AG04450 (cell line): ENCODE results near the gene FAM131A. TPM values are rescaled to one million over a fixed set of nuclear protein-coding genes. Genes with fewer than 3 reads are reported as not detected.

ENCODE experiments used
- CTCF ChIA-PET: fragments of 300-600, 350-600 bp; formaldehyde crosslinking; extraction: SDS; loops from one replicate; lab custom pipeline; 2022; ENCODE audit warnings: antibody characterized with exemption, inconsistent platforms; lab: Charles Lee
- POLR2A ChIA-PET: fragments of 350-600 bp; formaldehyde crosslinking; extraction: SDS; loops from one replicate; lab custom pipeline; 2021; ENCODE audit warnings: antibody characterized with exemption, inconsistent platforms; lab: Yijun Ruan, JAX
- DNase-seq: peaks from one replicate; pipeline ENCODE4 v3.0.0-alpha.2; 2011; ENCODE audit warnings: low read depth, low spot score
- H3K27ac ChIP-seq: one replicate; pipeline ENCODE4 v1.5.1; 2012; ENCODE audit warnings: low read depth, low read length, control low read depth
- H3K27me3 ChIP-seq: one replicate; pipeline ENCODE4 v1.6.0; 2012; ENCODE audit warnings: low read length; ENCODE audit not compliant: control insufficient read depth, insufficient read depth
- H3K4me3 ChIP-seq: 2 replicates; pipeline ENCODE4 v1.5.1; 2011; ENCODE audit warnings: mild to moderate bottlenecking, low read depth, low read length, control low read depth
- H3K9me3 ChIP-seq: 2 replicates; pipeline ENCODE4 v1.5.1; 2012; ENCODE audit warnings: low read length; ENCODE audit not compliant: control insufficient read depth, insufficient read depth
- polyA plus RNA-seq: library from polyadenylated mRNA; depleted of rRNA; stranded (reverse); fragments of >200 nt; gene quantifications from 2 replicates; pipeline ENCODE4 v1.2.3, GENCODE V29; 2011; rRNA removed
- small RNA-seq: library from RNA; depleted of rRNA; stranded (forward); fragments of <200 nt; gene quantifications from one replicate; pipeline ENCODE3, GENCODE V24; 2012; ENCODE audit warnings: low read depth; ENCODE audit not compliant: insufficient read length
- TF ChIP-seq, protein P1 (sequence below): IDR thresholded peaks from 2 replicates; pipeline ENCODE4 v1.5.1; 2011; ENCODE audit warnings: low read depth, low read length, control low read depth, inconsistent platforms

FAM131A gene
- polyA plus RNA-seq, 1 experiment, result 8.5 TPM

DNA sequence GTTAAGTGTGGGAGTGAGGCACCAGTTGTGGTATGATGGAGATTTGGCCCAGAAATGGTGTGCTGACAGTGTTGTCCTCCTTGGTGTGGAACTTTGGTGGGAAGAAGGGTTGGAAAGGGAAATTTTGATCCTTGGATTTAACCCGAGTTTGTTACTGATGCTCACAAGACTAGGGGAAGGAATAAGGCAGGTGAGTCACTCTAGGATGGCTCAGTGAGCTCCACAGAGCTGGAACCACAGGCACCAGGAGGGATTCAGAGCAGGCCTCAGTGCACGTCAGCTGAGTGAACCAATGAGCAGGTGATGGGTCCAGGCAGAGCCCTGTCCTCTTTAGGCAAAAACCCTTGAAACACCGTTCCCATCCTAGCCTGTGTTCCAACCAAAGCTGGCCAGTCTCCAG is 53.9 kb downstream of the FAM131A start:
- Histone ChIP-seq H3K9me3 (no peaks in the 10 kb centered on the region; the same call in 1 of the 2 replicates), H3K4me3 (no peak overlapping the region), H3K27ac (no peak overlapping the region), H3K27me3 (peaks cover 36% of the 10 kb centered on the region)
- ChIA-PET POLR2A (no interaction called here), CTCF (interaction anchor here (1.0 to 1.2 kb wide), 2 partner anchors 20 to 122 kb away, joined by 3 to 6 read pairs; no protein-coding TSS in a partner anchor)
- DNase-seq, result no peak
- TF ChIP-seq, protein P1, sequence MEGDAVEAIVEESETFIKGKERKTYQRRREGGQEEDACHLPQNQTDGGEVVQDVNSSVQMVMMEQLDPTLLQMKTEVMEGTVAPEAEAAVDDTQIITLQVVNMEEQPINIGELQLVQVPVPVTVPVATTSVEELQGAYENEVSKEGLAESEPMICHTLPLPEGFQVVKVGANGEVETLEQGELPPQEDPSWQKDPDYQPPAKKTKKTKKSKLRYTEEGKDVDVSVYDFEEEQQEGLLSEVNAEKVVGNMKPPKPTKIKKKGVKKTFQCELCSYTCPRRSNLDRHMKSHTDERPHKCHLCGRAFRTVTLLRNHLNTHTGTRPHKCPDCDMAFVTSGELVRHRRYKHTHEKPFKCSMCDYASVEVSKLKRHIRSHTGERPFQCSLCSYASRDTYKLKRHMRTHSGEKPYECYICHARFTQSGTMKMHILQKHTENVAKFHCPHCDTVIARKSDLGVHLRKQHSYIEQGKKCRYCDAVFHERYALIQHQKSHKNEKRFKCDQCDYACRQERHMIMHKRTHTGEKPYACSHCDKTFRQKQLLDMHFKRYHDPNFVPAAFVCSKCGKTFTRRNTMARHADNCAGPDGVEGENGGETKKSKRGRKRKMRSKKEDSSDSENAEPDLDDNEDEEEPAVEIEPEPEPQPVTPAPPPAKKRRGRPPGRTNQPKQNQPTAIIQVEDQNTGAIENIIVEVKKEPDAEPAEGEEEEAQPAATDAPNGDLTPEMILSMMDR, result no peak

GRCh38 chr3:184395320-184395660 is 57.9 kb downstream of the FAM131A start:
- no peak for DNase-seq
- peaks cover 28% of the 10 kb centered on the region for H3K27me3 ChIP-seq
- ChIA-PET POLR2A (no interaction called here), CTCF (interaction anchor here (0.7 to 1.3 kb wide), 2 partner anchors 117 to 118 kb away, joined by 3 to 4 read pairs; no protein-coding TSS in a partner anchor)
- TF ChIP-seq, protein P1, result no peak
- no peak overlapping the region for H3K27ac ChIP-seq
- H3K4me3 ChIP-seq, result no peak overlapping the region
- H3K9me3 ChIP-seq, result no peaks in the 10 kb centered on the region; the same call in 1 of the 2 replicates

Small RNAs within 50 kb of the gene (small RNA-seq; reads per million reads assigned to genes)
- 3,623 reads per million, percentile 98 among the genes with 10 or more reads in this experiment for gene SNORD66

Other genes with a start within 250 kb of the FAM131A start
- not detected in 2 replicates for gene HTR3E, start 240.5 kb upstream of the FAM131A start, polyA plus RNA-seq
- gene EIF2B5, start 202.2 kb upstream of the FAM131A start, polyA plus RNA-seq, result 28.8 and 29.8 TPM in 2 replicates
- gene DVL3, start 182.2 kb upstream of the FAM131A start, polyA plus RNA-seq, result 29.7 and 37.8 TPM in 2 replicates
- 963 and 1,068 TPM in 2 replicates for gene AP2M1, start 162.7 kb upstream of the FAM131A start, polyA plus RNA-seq
- gene ABCF3, start 151.4 kb upstream of the FAM131A start, polyA plus RNA-seq, result 43.1 and 50.0 TPM in 2 replicates
- gene VWA5B2, start 108.0 kb upstream of the FAM131A start, polyA plus RNA-seq, result not detected in 2 replicates
- gene ALG3, start 88.6 kb upstream of the FAM131A start, polyA plus RNA-seq, result 35.6 and 44.5 TPM in 2 replicates
- gene EEF1AKMT4, start 87.9 kb upstream of the FAM131A start, polyA plus RNA-seq, result 3.2 and 4.0 TPM in 2 replicates
- gene CAMK2N2, start 76.0 kb upstream of the FAM131A start, polyA plus RNA-seq, result 0.07 and 0.27 TPM in 2 replicates
- gene ECE2, start 61.6 kb upstream of the FAM131A start, polyA plus RNA-seq, result not detected in 2 replicates
- 318 and 363 TPM in 2 replicates for gene PSMD2, start 38.4 kb upstream of the FAM131A start, polyA plus RNA-seq
- gene EIF4G1, start 23.0 kb upstream of the FAM131A start, polyA plus RNA-seq, result 191 and 224 TPM in 2 replicates
- 1.7 and 2.1 TPM in 2 replicates for gene CLCN2, start 24.0 kb downstream of the FAM131A start, polyA plus RNA-seq
- gene POLR2H, start 24.1 kb downstream of the FAM131A start, polyA plus RNA-seq, result 81.2 and 94.4 TPM in 2 replicates
- 0.06 TPM in 1 of 2 replicates, not detected in the other for gene THPO, start 40.6 kb downstream of the FAM131A start, polyA plus RNA-seq
- gene CHRD, start 42.5 kb downstream of the FAM131A start, polyA plus RNA-seq, result 0.11 and 0.12 TPM in 2 replicates
- gene EPHB3, start 224.2 kb downstream of the FAM131A start, polyA plus RNA-seq, result 1.9 TPM in 2 replicates